GM12878 (cell line): ENCODE data around the gene PRUNE2. TPM values are rescaled to one million over a fixed set of nuclear protein-coding genes. Genes with fewer than 3 reads are reported as not detected.

Source experiments
- ATAC-seq: fragments of 200-7000 bp; cut with Tn5 transposase; 3 replicates; pipeline ENCODE4 v1.9.1; 2020; ENCODE audit warnings: mild to moderate bottlenecking, moderate library complexity
- BruUV-seq: library from RNA; stranded (reverse); fragments of 400-500 nt; replicated peaks from 2 replicates; lab custom pipeline; 2021; lab: Mats Ljungman, UMichigan
- CTCF ChIA-PET: fragments of 300-600 bp; sonication (Branson Sonifier 250); formaldehyde crosslinking; extraction: SDS; loops from one replicate; lab custom pipeline; 2021; ENCODE audit warnings: inconsistent platforms; lab: Yijun Ruan, JAX
- POLR2A ChIA-PET: fragments of 350-600 bp; formaldehyde crosslinking; extraction: SDS; loops from one replicate; lab custom pipeline; 2021; ENCODE audit warnings: inconsistent platforms; lab: Charles Lee
- RAD21 ChIA-PET: fragments of 300-600 bp; sonication (Branson Sonifier 250); formaldehyde crosslinking; loops from one replicate; lab custom pipeline; 2023; ENCODE audit warnings: antibody characterized with exemption; ENCODE audit not compliant: unreplicated experiment; lab: Charles Lee
- SMC1A ChIA-PET: fragments of 300-600 bp; sonication (Branson Sonifier 250); formaldehyde crosslinking; loops from one replicate; lab custom pipeline; 2023; ENCODE audit not compliant: unreplicated experiment, uncharacterized antibody; lab: Charles Lee
- DNase-seq: peaks from one replicate; pipeline ENCODE4 v3.0.0-alpha.2; 2011; ENCODE audit warnings: low read depth, low spot score
- FAIRE-seq: peaks from 3 replicates; lab custom pipeline; 2011; peaks lifted over from hg19 to GRCh38; lab: Jason Lieb, UNC
- H2AFZ ChIP-seq: 2 replicates; pipeline ENCODE4 v1.6.0; 2011; ENCODE audit warnings: low read depth, low read length, control low read depth; ENCODE audit not compliant: control insufficient read depth
- H3K27ac ChIP-seq: 2 replicates; pipeline ENCODE4 v1.5.1; 2011; ENCODE audit warnings: control low read depth; ENCODE audit not compliant: control insufficient read depth, insufficient read depth
- H3K27me3 ChIP-seq, 2 experiments: replicated peaks in 1 of 2; 2 replicates each; pipeline versions ENCODE4 v1.6.0 to v1.6.1; 2011; ENCODE audit warnings: low read length in 1 of 2; ENCODE audit not compliant: control insufficient read depth in 2 of 2, insufficient read depth in 2 of 2
- H3K36me3 ChIP-seq, 2 experiments: 2 replicates each; pipeline ENCODE4 v1.5.1; 2011; ENCODE audit warnings: low read length in 1 of 2; ENCODE audit not compliant: control insufficient read depth in 2 of 2, insufficient read depth in 2 of 2
- H3K4me1 ChIP-seq: 2 replicates; pipeline ENCODE4 v1.6.1; 2011; ENCODE audit warnings: mild to moderate bottlenecking, low read length, moderate library complexity, mixed read lengths; ENCODE audit not compliant: control insufficient read depth, insufficient read depth
- H3K4me2 ChIP-seq: 2 replicates; pipeline ENCODE4 v1.6.0; 2011; ENCODE audit warnings: control low read depth; ENCODE audit not compliant: control insufficient read depth, insufficient read depth
- H3K4me3 ChIP-seq: fragments of 200-600 bp; sonication (generic); 2 replicates; pipeline ENCODE4 v1.5.1; 2016
- H3K79me2 ChIP-seq: 2 replicates; pipeline ENCODE4 v1.6.0; 2011; ENCODE audit warnings: low read length; ENCODE audit not compliant: control insufficient read depth, insufficient read depth
- H3K9ac ChIP-seq: 2 replicates; pipeline ENCODE4 v1.8.0; 2011; ENCODE audit warnings: low read length, control low read depth, mixed read lengths; ENCODE audit not compliant: control insufficient read depth, insufficient read depth
- H3K9me3 ChIP-seq: replicated peaks from 3 replicates; pipeline ENCODE4 v1.5.1; 2011; ENCODE audit warnings: mild to moderate bottlenecking, low read length; ENCODE audit not compliant: control insufficient read depth, insufficient read depth
- H4K20me1 ChIP-seq: 2 replicates; pipeline ENCODE4 v1.6.0; 2011; ENCODE audit not compliant: control insufficient read depth, insufficient read depth
- ASH2L ChIP-seq: fragments of 300-600, 200-600 bp; sonication (generic); IDR thresholded peaks from 2 replicates; pipeline ENCODE4 v1.6.1; 2017; ENCODE audit warnings: low read depth, mild to moderate bottlenecking, borderline replicate concordance
- EGR1 ChIP-seq, 2 experiments: IDR thresholded peaks; 1 replicate in 1 of 2; 2 replicates in 1 of 2; pipeline ENCODE4 v1.6.1; 2011 to 2012; ENCODE audit warnings: low read depth in 2 of 2, low read length in 2 of 2, borderline replicate concordance in 1 of 2, mild to moderate bottlenecking in 1 of 2, moderate library complexity in 1 of 2
- HDAC2 ChIP-seq: fragments of 200-600 bp; sonication (generic); IDR thresholded peaks from 2 replicates; pipeline ENCODE4 v1.6.1; 2017
- IKZF2 ChIP-seq, 2 experiments: fragments of 450-650 bp; IDR thresholded peaks; 2 replicates each; pipeline ENCODE4 v1.6.1; 2017; ENCODE audit warnings: mild to moderate bottlenecking in 2 of 2, moderate library complexity in 2 of 2
- MEF2B ChIP-seq: fragments of 450-650 bp; IDR thresholded peaks from 2 replicates; pipeline ENCODE4 v1.6.1; 2018; ENCODE audit warnings: mild to moderate bottlenecking, moderate library complexity; ENCODE audit not compliant: partially characterized antibody, poor library complexity, severe bottlenecking
- MTA2 ChIP-seq: fragments of 450-650 bp; IDR thresholded peaks from 2 replicates; pipeline ENCODE4 v1.6.1; 2016; ENCODE audit warnings: low read depth, mild to moderate bottlenecking, moderate library complexity
- RCOR1 ChIP-seq: conservative IDR thresholded peaks from 2 replicates; pipeline ENCODE4 v1.6.1; 2012; ENCODE audit warnings: low read depth, low read length, improper control_type of control experiment
- STAT1 ChIP-seq: fragments of 450-650 bp; conservative IDR thresholded peaks from 2 replicates; pipeline ENCODE4 v1.6.1; 2014; ENCODE audit warnings: antibody characterized with exemption, mild to moderate bottlenecking
- TCF12 ChIP-seq: IDR thresholded peaks from 2 replicates; pipeline ENCODE4 v1.6.1; 2011; ENCODE audit warnings: low read depth, mild to moderate bottlenecking, low read length
- WGBS: methylation state at CpG from one replicate; pipeline ENCODE4 v1.1.6; 2016; ENCODE audit warnings: low lambda C conversion rate; ENCODE audit not compliant: insufficient replicate concordance, insufficient coverage; ENCODE audit errors: missing lambda C conversion rate; 5-methylcytosine and 5-hydroxymethylcytosine counted together
- in situ Hi-C: fragments of 300-500 bp; cut with MboI; formaldehyde crosslinking; loops from 9 replicates; pipeline ENCODE4 v1.14.3; 2018; ENCODE audit warnings: mixed read lengths
- intact Hi-C: fragments of 100-400 bp; cut with micrococcal nuclease; formaldehyde crosslinking; loops from one replicate; pipeline ENCODE4 v1.14.2; 2022; ENCODE audit not compliant: unreplicated experiment
- polyA plus RNA-seq, 11 experiments: library from polyadenylated mRNA; depleted of rRNA in 4 of 11; unstranded in 6 of 11; stranded (reverse) in 5 of 11; fragments of >200 nt; fragmentation: Nextera tagmentation in 4 of 11; fragmentation: Illumina TruSeq in 1 of 11; extraction: Ambion mirVana in 4 of 11; extraction: Trizol in 1 of 11; gene quantifications; 1 replicate in 1 of 11; 2 replicates in 10 of 11; pipeline versions ENCODE4 v1.2.1 to v1.2.3, GENCODE V29; 2011 to 2016; ENCODE audit warnings: inconsistent platforms in 2 of 11, missing spikeins in 2 of 11, low read depth in 1 of 11
- total RNA-seq, 4 experiments: library from RNA; depleted of rRNA in 3 of 4; stranded (reverse); fragments of >200 nt in 3 of 4; fragmentation: Illumina TruSeq in 1 of 4; extraction: Trizol in 1 of 4; gene quantifications; 2 replicates each; pipeline versions ENCODE4 v1.2.1 to v1.2.3, GENCODE V29; 2013 to 2021
- TF ChIP-seq, protein P1 (sequence below): fragments of 450-650 bp; IDR thresholded peaks from 2 replicates; pipeline ENCODE4 v1.6.1; 2017; ENCODE audit warnings: mild to moderate bottlenecking
- TF ChIP-seq, protein P2 (sequence below): fragments of 450-650 bp; IDR thresholded peaks from 2 replicates; pipeline ENCODE4 v1.6.1; 2018; ENCODE audit warnings: mild to moderate bottlenecking, low read depth, moderate library complexity; ENCODE audit not compliant: partially characterized antibody
- TF ChIP-seq, protein P3 (sequence below): fragments of 450-650 bp; IDR thresholded peaks from 2 replicates; pipeline ENCODE4 v1.6.1; 2016; ENCODE audit warnings: mild to moderate bottlenecking

The PRUNE2 gene
- total and polyA plus RNA-seq, 10 of the 15 experiments (the other 5 are each of a cell fraction or from before 2014, with no cell fraction given): 0.07 to 0.63 (median 0.25) TPM

DNA sequence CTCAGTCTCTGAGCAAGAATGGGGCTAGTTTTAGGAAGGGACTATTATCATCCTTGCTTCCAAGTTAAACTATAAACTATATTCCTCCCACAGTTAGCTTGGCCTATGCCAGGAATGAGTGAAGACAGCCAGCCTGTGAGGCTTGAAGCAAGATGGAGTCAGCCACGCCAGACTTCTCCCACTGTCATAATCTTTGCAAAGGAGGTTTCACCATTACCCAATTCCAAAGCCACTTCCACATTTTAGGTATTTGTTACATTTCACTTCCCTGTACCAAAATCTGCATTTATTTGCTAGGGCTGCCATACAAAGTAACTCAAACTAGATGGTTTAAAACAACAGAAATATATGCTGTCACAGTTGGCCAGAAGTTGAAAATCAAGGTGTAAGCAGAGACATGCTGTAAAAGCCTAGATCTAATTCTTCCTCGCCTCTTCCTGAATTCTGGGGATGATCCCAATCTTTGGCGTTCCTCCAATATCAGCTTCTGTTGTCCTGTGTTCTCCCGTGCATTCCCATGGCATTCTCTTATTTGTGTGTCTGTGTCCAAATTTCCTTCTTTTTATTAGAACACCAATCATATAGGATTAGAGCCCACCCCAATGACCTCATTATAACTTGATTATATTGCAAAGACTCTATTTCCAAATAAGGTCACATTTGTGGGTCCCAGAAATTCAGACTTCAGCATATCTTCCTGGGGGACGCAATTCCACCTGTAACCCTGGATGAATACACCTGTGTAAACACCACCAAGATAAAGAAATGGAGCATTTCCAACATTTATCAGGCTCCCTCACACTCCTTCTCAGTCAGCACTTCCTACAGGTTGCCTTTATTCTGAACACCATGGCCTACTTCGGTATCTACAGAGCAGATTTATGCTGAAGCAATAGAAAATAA lies 320.2 kb downstream of the PRUNE2 start:
- Histone ChIP-seq H3K9ac (no peak overlapping the region), H3K27ac (no peak overlapping the region), H3K4me2 (no peak overlapping the region), H3K4me1 (no peaks in the 10 kb centered on the region), H2AFZ (no peak overlapping the region), H3K4me3 (no peak overlapping the region), H4K20me1 (no peaks in the 10 kb centered on the region), H3K9me3 (no peaks in the 10 kb centered on the region), H3K79me2 (no peaks in the 10 kb centered on the region), H3K27me3 (peaks cover 0 to 2% of the 10 kb centered on the region in 2 experiments; a peak in 2 of 4 replicates), H3K36me3 (no peaks in the 10 kb centered on the region)
- CTCF ChIA-PET: no interaction called here
- intact Hi-C loops (no loop called here), in situ Hi-C loops (no loop called here)
- FAIRE-seq: no peak
- DNase-seq: no peak
- RAD21 ChIA-PET: no interaction called here
- 70% methylated on average over 6 of the region's 6 CpGs for WGBS
- ATAC-seq: no peak
- TF ChIP-seq, protein P1, sequence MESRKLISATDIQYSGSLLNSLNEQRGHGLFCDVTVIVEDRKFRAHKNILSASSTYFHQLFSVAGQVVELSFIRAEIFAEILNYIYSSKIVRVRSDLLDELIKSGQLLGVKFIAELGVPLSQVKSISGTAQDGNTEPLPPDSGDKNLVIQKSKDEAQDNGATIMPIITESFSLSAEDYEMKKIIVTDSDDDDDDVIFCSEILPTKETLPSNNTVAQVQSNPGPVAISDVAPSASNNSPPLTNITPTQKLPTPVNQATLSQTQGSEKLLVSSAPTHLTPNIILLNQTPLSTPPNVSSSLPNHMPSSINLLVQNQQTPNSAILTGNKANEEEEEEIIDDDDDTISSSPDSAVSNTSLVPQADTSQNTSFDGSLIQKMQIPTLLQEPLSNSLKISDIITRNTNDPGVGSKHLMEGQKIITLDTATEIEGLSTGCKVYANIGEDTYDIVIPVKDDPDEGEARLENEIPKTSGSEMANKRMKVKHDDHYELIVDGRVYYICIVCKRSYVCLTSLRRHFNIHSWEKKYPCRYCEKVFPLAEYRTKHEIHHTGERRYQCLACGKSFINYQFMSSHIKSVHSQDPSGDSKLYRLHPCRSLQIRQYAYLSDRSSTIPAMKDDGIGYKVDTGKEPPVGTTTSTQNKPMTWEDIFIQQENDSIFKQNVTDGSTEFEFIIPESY: no peak
- TF ChIP-seq RCOR1 (no peak), MEF2B (no peak), HDAC2 (no peak), EGR1 (IDR thresholded peaks at IDR 0.05; ENCODE audit: borderline replicate concordance in 1 of 2, low read depth in 2 of 2, low read length in 2 of 2) (no peak), STAT1 (no peak), ASH2L (no peak), IKZF2 (IDR thresholded peaks at IDR 0.05) (no peak), MTA2 (no peak), TCF12 (no peak)
- TF ChIP-seq, protein P2, sequence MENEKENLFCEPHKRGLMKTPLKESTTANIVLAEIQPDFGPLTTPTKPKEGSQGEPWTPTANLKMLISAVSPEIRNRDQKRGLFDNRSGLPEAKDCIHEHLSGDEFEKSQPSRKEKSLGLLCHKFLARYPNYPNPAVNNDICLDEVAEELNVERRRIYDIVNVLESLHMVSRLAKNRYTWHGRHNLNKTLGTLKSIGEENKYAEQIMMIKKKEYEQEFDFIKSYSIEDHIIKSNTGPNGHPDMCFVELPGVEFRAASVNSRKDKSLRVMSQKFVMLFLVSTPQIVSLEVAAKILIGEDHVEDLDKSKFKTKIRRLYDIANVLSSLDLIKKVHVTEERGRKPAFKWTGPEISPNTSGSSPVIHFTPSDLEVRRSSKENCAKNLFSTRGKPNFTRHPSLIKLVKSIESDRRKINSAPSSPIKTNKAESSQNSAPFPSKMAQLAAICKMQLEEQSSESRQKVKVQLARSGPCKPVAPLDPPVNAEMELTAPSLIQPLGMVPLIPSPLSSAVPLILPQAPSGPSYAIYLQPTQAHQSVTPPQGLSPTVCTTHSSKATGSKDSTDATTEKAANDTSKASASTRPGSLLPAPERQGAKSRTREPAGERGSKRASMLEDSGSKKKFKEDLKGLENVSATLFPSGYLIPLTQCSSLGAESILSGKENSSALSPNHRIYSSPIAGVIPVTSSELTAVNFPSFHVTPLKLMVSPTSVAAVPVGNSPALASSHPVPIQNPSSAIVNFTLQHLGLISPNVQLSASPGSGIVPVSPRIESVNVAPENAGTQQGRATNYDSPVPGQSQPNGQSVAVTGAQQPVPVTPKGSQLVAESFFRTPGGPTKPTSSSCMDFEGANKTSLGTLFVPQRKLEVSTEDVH: no peak
- TF ChIP-seq, protein P3, sequence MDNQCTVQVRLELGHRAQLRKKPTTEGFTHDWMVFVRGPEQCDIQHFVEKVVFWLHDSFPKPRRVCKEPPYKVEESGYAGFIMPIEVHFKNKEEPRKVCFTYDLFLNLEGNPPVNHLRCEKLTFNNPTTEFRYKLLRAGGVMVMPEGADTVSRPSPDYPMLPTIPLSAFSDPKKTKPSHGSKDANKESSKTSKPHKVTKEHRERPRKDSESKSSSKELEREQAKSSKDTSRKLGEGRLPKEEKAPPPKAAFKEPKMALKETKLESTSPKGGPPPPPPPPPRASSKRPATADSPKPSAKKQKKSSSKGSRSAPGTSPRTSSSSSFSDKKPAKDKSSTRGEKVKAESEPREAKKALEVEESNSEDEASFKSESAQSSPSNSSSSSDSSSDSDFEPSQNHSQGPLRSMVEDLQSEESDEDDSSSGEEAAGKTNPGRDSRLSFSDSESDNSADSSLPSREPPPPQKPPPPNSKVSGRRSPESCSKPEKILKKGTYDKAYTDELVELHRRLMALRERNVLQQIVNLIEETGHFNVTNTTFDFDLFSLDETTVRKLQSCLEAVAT: no peak
- SMC1A ChIA-PET: no interaction called here
- POLR2A ChIA-PET: no interaction called here
- no TSS peak for BruUV-seq
